GM12878 (cell line): Measurements from ENCODE around the gene STK16. TPM values are rescaled to one million over a fixed set of nuclear protein-coding genes. Genes with fewer than 3 reads are reported as not detected.

Experiments used
- ATAC-seq: fragments of 200-7000 bp; cut with Tn5 transposase; 3 replicates; pipeline ENCODE4 v1.9.1; 2020; ENCODE audit warnings: mild to moderate bottlenecking, moderate library complexity
- BruUV-seq: library from RNA; stranded (reverse); fragments of 400-500 nt; replicated peaks from 2 replicates; lab custom pipeline; 2021; lab: Mats Ljungman, UMichigan
- CTCF ChIA-PET: fragments of 300-600 bp; sonication (Branson Sonifier 250); formaldehyde crosslinking; extraction: SDS; loops from one replicate; lab custom pipeline; 2021; ENCODE audit warnings: inconsistent platforms; lab: Yijun Ruan, JAX
- POLR2A ChIA-PET: fragments of 350-600 bp; formaldehyde crosslinking; extraction: SDS; loops from one replicate; lab custom pipeline; 2021; ENCODE audit warnings: inconsistent platforms; lab: Charles Lee
- RAD21 ChIA-PET: fragments of 300-600 bp; sonication (Branson Sonifier 250); formaldehyde crosslinking; loops from one replicate; lab custom pipeline; 2023; ENCODE audit warnings: antibody characterized with exemption; ENCODE audit not compliant: unreplicated experiment; lab: Charles Lee
- SMC1A ChIA-PET: fragments of 300-600 bp; sonication (Branson Sonifier 250); formaldehyde crosslinking; loops from one replicate; lab custom pipeline; 2023; ENCODE audit not compliant: unreplicated experiment, uncharacterized antibody; lab: Charles Lee
- DNase-seq: peaks from one replicate; pipeline ENCODE4 v3.0.0-alpha.2; 2011; ENCODE audit warnings: low read depth, low spot score
- FAIRE-seq: peaks from 3 replicates; lab custom pipeline; 2011; peaks lifted over from hg19 to GRCh38; lab: Jason Lieb, UNC
- H2AFZ ChIP-seq: 2 replicates; pipeline ENCODE4 v1.6.0; 2011; ENCODE audit warnings: low read depth, low read length, control low read depth; ENCODE audit not compliant: control insufficient read depth
- H3K27ac ChIP-seq: 2 replicates; pipeline ENCODE4 v1.5.1; 2011; ENCODE audit warnings: control low read depth; ENCODE audit not compliant: control insufficient read depth, insufficient read depth
- H3K27me3 ChIP-seq, 2 experiments: replicated peaks in 1 of 2; 2 replicates each; pipeline versions ENCODE4 v1.6.0 to v1.6.1; 2011; ENCODE audit warnings: low read length in 1 of 2; ENCODE audit not compliant: control insufficient read depth in 2 of 2, insufficient read depth in 2 of 2
- H3K36me3 ChIP-seq, 2 experiments: 2 replicates each; pipeline ENCODE4 v1.5.1; 2011; ENCODE audit warnings: low read length in 1 of 2; ENCODE audit not compliant: control insufficient read depth in 2 of 2, insufficient read depth in 2 of 2
- H3K4me1 ChIP-seq: 2 replicates; pipeline ENCODE4 v1.6.1; 2011; ENCODE audit warnings: mild to moderate bottlenecking, low read length, moderate library complexity, mixed read lengths; ENCODE audit not compliant: control insufficient read depth, insufficient read depth
- H3K4me2 ChIP-seq: 2 replicates; pipeline ENCODE4 v1.6.0; 2011; ENCODE audit warnings: control low read depth; ENCODE audit not compliant: control insufficient read depth, insufficient read depth
- H3K4me3 ChIP-seq: fragments of 200-600 bp; sonication (generic); 2 replicates; pipeline ENCODE4 v1.5.1; 2016
- H3K79me2 ChIP-seq: 2 replicates; pipeline ENCODE4 v1.6.0; 2011; ENCODE audit warnings: low read length; ENCODE audit not compliant: control insufficient read depth, insufficient read depth
- H3K9ac ChIP-seq: 2 replicates; pipeline ENCODE4 v1.8.0; 2011; ENCODE audit warnings: low read length, control low read depth, mixed read lengths; ENCODE audit not compliant: control insufficient read depth, insufficient read depth
- H3K9me3 ChIP-seq: replicated peaks from 3 replicates; pipeline ENCODE4 v1.5.1; 2011; ENCODE audit warnings: mild to moderate bottlenecking, low read length; ENCODE audit not compliant: control insufficient read depth, insufficient read depth
- H4K20me1 ChIP-seq: 2 replicates; pipeline ENCODE4 v1.6.0; 2011; ENCODE audit not compliant: control insufficient read depth, insufficient read depth
- ASH2L ChIP-seq: fragments of 300-600, 200-600 bp; sonication (generic); IDR thresholded peaks from 2 replicates; pipeline ENCODE4 v1.6.1; 2017; ENCODE audit warnings: low read depth, mild to moderate bottlenecking, borderline replicate concordance
- CUX1 ChIP-seq: IDR thresholded peaks from 2 replicates; pipeline ENCODE4 v1.6.1; 2012; ENCODE audit warnings: improper control_type of control experiment, low read depth, low read length; ENCODE audit not compliant: insufficient replicate concordance
- NR2F1 ChIP-seq: fragments of 450-650 bp; conservative IDR thresholded peaks from 2 replicates; pipeline ENCODE4 v1.6.1; 2017; ENCODE audit warnings: mild to moderate bottlenecking
- WGBS: methylation state at CpG from one replicate; pipeline ENCODE4 v1.1.6; 2016; ENCODE audit warnings: low lambda C conversion rate; ENCODE audit not compliant: insufficient replicate concordance, insufficient coverage; ENCODE audit errors: missing lambda C conversion rate; 5-methylcytosine and 5-hydroxymethylcytosine counted together
- in situ Hi-C: fragments of 300-500 bp; cut with MboI; formaldehyde crosslinking; loops from 9 replicates; pipeline ENCODE4 v1.14.3; 2018; ENCODE audit warnings: mixed read lengths
- intact Hi-C: fragments of 100-400 bp; cut with micrococcal nuclease; formaldehyde crosslinking; loops from one replicate; pipeline ENCODE4 v1.14.2; 2022; ENCODE audit not compliant: unreplicated experiment
- polyA plus RNA-seq, 11 experiments: library from polyadenylated mRNA; depleted of rRNA in 4 of 11; unstranded in 6 of 11; stranded (reverse) in 5 of 11; fragments of >200 nt; fragmentation: Nextera tagmentation in 4 of 11; fragmentation: Illumina TruSeq in 1 of 11; extraction: Ambion mirVana in 4 of 11; extraction: Trizol in 1 of 11; gene quantifications; 1 replicate in 1 of 11; 2 replicates in 10 of 11; pipeline versions ENCODE4 v1.2.1 to v1.2.3, GENCODE V29; 2011 to 2016; ENCODE audit warnings: inconsistent platforms in 2 of 11, missing spikeins in 2 of 11, low read depth in 1 of 11
- total RNA-seq, 4 experiments: library from RNA; depleted of rRNA in 3 of 4; stranded (reverse); fragments of >200 nt in 3 of 4; fragmentation: Illumina TruSeq in 1 of 4; extraction: Trizol in 1 of 4; gene quantifications; 2 replicates each; pipeline versions ENCODE4 v1.2.1 to v1.2.3, GENCODE V29; 2013 to 2021

Gene STK16
- total and polyA plus RNA-seq, 10 of the 15 experiments (the other 5 are each of a cell fraction or from before 2014, with no cell fraction given), result 4.3 to 50.1 (median 17.9) TPM

GRCh38 chr2:219228911-219229304 lies 16.4 kb upstream of the STK16 start:
- no peaks in the 10 kb centered on the region for H3K27me3 ChIP-seq
- peaks cover 6 to 27% of the 10 kb centered on the region in 2 experiments for H3K36me3 ChIP-seq
- H3K79me2 ChIP-seq, result peaks cover 44% of the 10 kb centered on the region
- H3K27ac ChIP-seq, result peak overlapping the region; percentile 87
- peak overlapping the region; percentile 97 for H3K4me3 ChIP-seq
- under 1% methylated on average over 19 of the region's 19 CpGs for WGBS
- H3K9ac ChIP-seq, result peak overlapping the region; percentile 92
- FAIRE-seq (no peak), DNase-seq (no peak), ATAC-seq (peak; percentile 32; the same call in 2 of the 3 replicates)
- intact Hi-C loops (loop anchor here (1.0 to 2.0 kb wide), 2 partner anchors 24 to 50 kb away; partner anchors contain the start of genes DNAJB2, TUBA4A and TUBA4B), in situ Hi-C loops (no loop called here)
- peak overlapping the region; percentile 38 for H3K4me2 ChIP-seq
- TF ChIP-seq NR2F1, result peak; percentile 50; the same call in 1 of the 2 replicates
- 0 out of 2 replicates have a peak, but pooled peaks have one; percentile 16 for TF ChIP-seq ASH2L
- no peak for TF ChIP-seq CUX1
- no TSS peak for BruUV-seq
- H3K9me3 ChIP-seq, result no peaks in the 10 kb centered on the region
- H4K20me1 ChIP-seq, result no peaks in the 10 kb centered on the region
- H2AFZ ChIP-seq, result peak overlapping the region; percentile 98
- ChIA-PET CTCF (interaction anchor here (0.7 to 2.8 kb wide), 9 partner anchors 9 to 899 kb away, joined by 3 to 16 read pairs (median 6); partner anchors contain the start of gene ZFAND2B), POLR2A (interaction anchor here (0.6 to 3.5 kb wide), 14 partner anchors 8 to 343 kb away, joined by 3 to 45 read pairs (median 6); partner anchors contain the start of genes ABCB6, CNPPD1, DNAJB2 and DNPEP), RAD21 (interaction anchor here (0.5 to 2.6 kb wide), 12 partner anchors 11 to 71 kb away, joined by 3 to 14 read pairs (median 4); partner anchors contain the start of genes ABCB6, GLB1L, STK16 and TUBA4A), SMC1A (interaction anchor here (2.2 to 2.7 kb wide), 4 partner anchors 10 to 22 kb away, joined by 8 to 22 read pairs (median 10); partner anchors contain the start of genes ABCB6, GLB1L, STK16 and TUBA4B)
- H3K4me1 ChIP-seq, result peaks cover 15% of the 10 kb centered on the region
